Stomach (tissue), 9 donors: ENCODE measurements around the gene SYNC. TPM values are rescaled to one million over a fixed set of nuclear protein-coding genes. Genes with fewer than 3 reads are reported as not detected.

Experiments used
- DNase-seq, 2 donors: peaks; one replicate each; pipeline versions ENCODE4 v3.0.0 to v3.0.0-alpha.2; 2013 to 2019
- H3K27ac ChIP-seq, 5 donors: fragments of 200-600 bp in 4 of 5; sonication (generic) in 4 of 5; one replicate each; pipeline ENCODE4 v1.5.1; 2013 to 2019; ENCODE audit warnings: mild to moderate bottlenecking in 1 of 5, moderate library complexity in 1 of 5
- H3K27me3 ChIP-seq, 3 donors: fragments of 200-600 bp; sonication (generic); one replicate each; pipeline ENCODE4 v1.5.1; 2017 to 2019; ENCODE audit warnings: mixed run types in 1 of 3
- H3K36me3 ChIP-seq, 4 donors: fragments of 200-600 bp; sonication (generic); 1 replicate in 3 of 4; 2 replicates in 1 of 4; pipeline ENCODE4 v1.5.1; 2016 to 2019
- H3K4me1 ChIP-seq, 4 donors: fragments of 200-600 bp; sonication (generic); one replicate each; pipeline ENCODE4 v1.5.1; 2016 to 2019
- H3K4me3 ChIP-seq, 4 donors: fragments of 200-600 bp; sonication (generic) in 3 of 4; one replicate each; pipeline ENCODE4 v1.5.1; 2016 to 2019; ENCODE audit warnings: mild to moderate bottlenecking in 1 of 4
- H3K9me3 ChIP-seq, 4 donors: fragments of 200-600 bp; sonication (generic); one replicate each; pipeline ENCODE4 v1.5.1; 2016 to 2019
- EP300 ChIP-seq: sonication (generic); formaldehyde crosslinking; IDR thresholded peaks from one replicate; pipeline ENCODE4 v1.6.1; 2017; ENCODE audit warnings: antibody characterized with exemption
- POLR2A ChIP-seq, 4 donors: fragments of 450-650 bp; IDR thresholded peaks; one replicate each; pipeline ENCODE4 v1.6.1; 2016; ENCODE audit warnings: antibody characterized with exemption in 4 of 4, control low read depth in 2 of 4, mild to moderate bottlenecking in 1 of 4, moderate library complexity in 1 of 4
- POLR2AphosphoS5 ChIP-seq, 3 donors: sonication (generic); formaldehyde crosslinking; IDR thresholded peaks; one replicate each; pipeline ENCODE4 v1.6.1; 2016; ENCODE audit warnings: antibody characterized with exemption in 3 of 3
- WGBS, 5 donors: extraction: QIAGEN DNeasy Blood & Tissue Kit in 3 of 5; methylation state at CpG; one replicate each; pipeline versions ENCODE4 v1.1.5 to v1.1.7; 2013 to 2018; 5-methylcytosine and 5-hydroxymethylcytosine counted together
- intact Hi-C: fragments of 100-400 bp; cut with DNase I; formaldehyde crosslinking; loops from one replicate; pipeline ENCODE4 v1.15.1; 2023; ENCODE audit warnings: low total_unique reads
- polyA plus RNA-seq, 3 donors: library from polyadenylated mRNA; stranded (reverse); fragments of 200-250 nt; gene quantifications; one replicate each; pipeline ENCODE4 v1.2.3, GENCODE V29; 2013
- total RNA-seq, 5 donors: library from RNA; depleted of rRNA; stranded (reverse); fragments of >200 nt; gene quantifications; one replicate each; pipeline versions ENCODE4 v1.1.0 to v1.2.3, GENCODE V29; 2014 to 2016
- TF ChIP-seq, protein P1 (sequence below), 7 experiments: fragments of 450-650 bp in 4 of 7; fragments of 200-600 bp in 3 of 7; sonication (generic) in 3 of 7; IDR thresholded peaks; one replicate each; pipeline ENCODE4 v1.5.1; 2016 to 2019; ENCODE audit warnings: antibody characterized with exemption in 7 of 7, control low read depth in 2 of 7, mild to moderate bottlenecking in 1 of 7
- donor health status: healthy with polysubstance abuse.
- donor health status: Bipolar disorder and iron deficiency.
- donor health status: healthy.

The SYNC gene
- total and polyA plus RNA-seq, 8 donors: 5.5 to 38.5 (median 14.0) TPM

DNA sequence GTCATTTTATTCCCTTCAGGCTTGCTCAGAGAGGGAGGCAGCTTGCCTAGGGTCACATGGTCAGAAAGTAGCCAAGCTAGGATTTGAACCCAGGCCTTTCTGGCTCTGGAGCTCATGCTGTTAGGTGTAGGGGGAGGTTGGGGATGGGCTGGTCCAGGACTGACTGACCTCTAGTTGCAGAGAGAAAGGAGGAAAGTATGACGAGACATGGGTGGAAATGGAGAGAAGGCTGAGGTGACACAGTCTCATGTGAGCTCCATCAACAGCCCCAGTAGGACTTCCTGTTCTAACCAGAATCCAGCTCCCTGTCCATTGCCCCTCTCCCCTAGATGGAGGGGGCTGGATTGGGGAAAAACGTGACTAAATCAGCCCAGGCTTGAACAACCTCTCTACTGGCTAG is 15.5 kb upstream of the SYNC start:
- DNase-seq: no peak
- Histone ChIP-seq H3K4me1 (peaks cover 6 to 21% (median 13%) of the 10 kb centered on the region in 4 donors), H3K27me3 (no peaks in the 10 kb centered on the region), H3K36me3 (no peaks in the 10 kb centered on the region), H3K27ac (no peak overlapping the region), H3K4me3 (no peak overlapping the region), H3K9me3 (no peaks in the 10 kb centered on the region)
- TF ChIP-seq POLR2AphosphoS5 (IDR thresholded peaks at IDR 0.05) (no peak), POLR2A (IDR thresholded peaks at IDR 0.05) (no peak), EP300 (no peak)
- TF ChIP-seq, protein P1, sequence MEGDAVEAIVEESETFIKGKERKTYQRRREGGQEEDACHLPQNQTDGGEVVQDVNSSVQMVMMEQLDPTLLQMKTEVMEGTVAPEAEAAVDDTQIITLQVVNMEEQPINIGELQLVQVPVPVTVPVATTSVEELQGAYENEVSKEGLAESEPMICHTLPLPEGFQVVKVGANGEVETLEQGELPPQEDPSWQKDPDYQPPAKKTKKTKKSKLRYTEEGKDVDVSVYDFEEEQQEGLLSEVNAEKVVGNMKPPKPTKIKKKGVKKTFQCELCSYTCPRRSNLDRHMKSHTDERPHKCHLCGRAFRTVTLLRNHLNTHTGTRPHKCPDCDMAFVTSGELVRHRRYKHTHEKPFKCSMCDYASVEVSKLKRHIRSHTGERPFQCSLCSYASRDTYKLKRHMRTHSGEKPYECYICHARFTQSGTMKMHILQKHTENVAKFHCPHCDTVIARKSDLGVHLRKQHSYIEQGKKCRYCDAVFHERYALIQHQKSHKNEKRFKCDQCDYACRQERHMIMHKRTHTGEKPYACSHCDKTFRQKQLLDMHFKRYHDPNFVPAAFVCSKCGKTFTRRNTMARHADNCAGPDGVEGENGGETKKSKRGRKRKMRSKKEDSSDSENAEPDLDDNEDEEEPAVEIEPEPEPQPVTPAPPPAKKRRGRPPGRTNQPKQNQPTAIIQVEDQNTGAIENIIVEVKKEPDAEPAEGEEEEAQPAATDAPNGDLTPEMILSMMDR (IDR thresholded peaks at IDR 0.05): no peak
- intact Hi-C loops: no loop called here
- WGBS, 5 donors: 76 to 94% (median 88%) methylated on average over 2 of the region's 2 CpGs

DNA sequence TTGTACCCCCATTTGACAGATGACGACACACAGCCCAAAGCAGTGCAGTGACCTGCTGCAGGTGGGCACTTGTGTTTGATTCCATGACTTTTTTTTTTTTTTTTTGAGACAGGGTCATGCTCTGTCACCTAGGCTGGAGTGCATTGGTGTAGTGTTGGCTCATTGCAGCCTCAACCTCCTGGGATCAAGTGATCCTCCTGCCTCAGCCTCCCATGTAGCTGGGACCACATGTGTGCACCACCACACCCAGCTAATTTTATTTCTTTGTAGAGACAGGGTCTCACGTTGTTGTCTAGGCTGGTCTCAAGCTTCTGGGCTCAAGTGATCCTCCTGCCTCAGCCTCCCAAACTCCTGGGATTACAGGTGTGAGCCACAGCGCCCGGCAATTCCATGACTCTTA is 14.9 kb upstream of the SYNC start:
- H3K27ac ChIP-seq: peak overlapping the region in 1 of 5 donors; percentile 82
- H3K4me1 ChIP-seq: peaks cover 7 to 24% (median 16%) of the 10 kb centered on the region in 4 donors
- no peaks in the 10 kb centered on the region for H3K9me3 ChIP-seq
- TF ChIP-seq, protein P1 (IDR thresholded peaks at IDR 0.05): no peak
- TF ChIP-seq POLR2AphosphoS5 (IDR thresholded peaks at IDR 0.05) (no peak), POLR2A (IDR thresholded peaks at IDR 0.05) (no peak), EP300 (no peak)
- 85 to 94% (median 89%) methylated on average over 2 to 4 of the region's 4 CpGs for WGBS, 5 donors
- DNase-seq: no peak
- no peak overlapping the region for H3K4me3 ChIP-seq
- intact Hi-C loops: no loop called here
- no peaks in the 10 kb centered on the region for H3K36me3 ChIP-seq
- no peaks in the 10 kb centered on the region for H3K27me3 ChIP-seq

DNA sequence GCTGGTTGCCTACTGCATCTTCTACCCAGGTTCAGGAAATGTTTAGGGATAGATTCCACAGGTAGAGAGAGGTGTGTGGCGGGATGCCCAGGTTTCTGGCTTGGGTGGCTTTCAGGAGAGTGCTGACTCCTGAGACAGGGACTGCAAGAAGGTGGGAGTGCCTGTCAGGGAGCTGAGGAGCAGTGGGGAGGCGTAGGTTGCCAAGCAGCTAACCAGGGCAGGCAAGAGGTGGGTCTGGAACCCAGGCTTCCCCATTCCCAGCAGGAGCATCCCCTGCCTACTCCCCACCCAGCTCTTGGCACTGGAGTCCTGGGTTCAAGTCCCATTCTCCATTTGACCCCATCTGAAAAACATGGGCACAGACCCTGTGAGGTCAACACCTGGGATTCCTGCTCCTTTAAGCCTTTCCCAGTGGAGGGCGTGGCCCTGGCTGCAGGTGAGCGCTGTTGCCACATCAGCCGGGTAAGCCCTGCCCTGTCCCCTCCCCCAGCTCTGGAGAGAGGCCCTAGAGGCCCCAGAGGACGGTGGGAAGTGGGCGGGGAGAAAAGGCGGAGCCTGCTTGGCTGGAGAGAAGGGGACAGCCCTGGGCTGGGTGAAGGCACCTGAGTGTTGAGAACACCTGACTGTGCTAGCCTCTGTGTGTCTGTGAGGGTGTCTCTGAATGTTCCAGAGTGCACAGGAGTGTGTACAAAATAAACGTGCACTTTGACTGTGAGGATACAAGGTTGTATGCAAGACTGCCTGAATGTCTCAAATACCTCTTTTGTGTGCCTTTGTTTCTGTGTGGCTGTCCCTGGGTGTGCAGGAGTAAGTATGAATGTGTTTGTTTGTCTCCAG is 14.0 kb upstream of the SYNC start:
- no peaks in the 10 kb centered on the region for H3K36me3 ChIP-seq
- intact Hi-C loops: no loop called here
- TF ChIP-seq EP300 (no peak), POLR2AphosphoS5 (IDR thresholded peaks at IDR 0.05) (peak in 2 of 3 donors; percentile 62 to 91), POLR2A (IDR thresholded peaks at IDR 0.05) (no peak)
- TF ChIP-seq, protein P1 (IDR thresholded peaks at IDR 0.05): peak in 1 of 7 experiments; percentile 38
- H3K9me3 ChIP-seq: no peaks in the 10 kb centered on the region
- H3K27ac ChIP-seq: peak overlapping the region; percentile 77 to 92 (median 85)
- 14 to 21% (median 17%) methylated on average over 6 to 9 of the region's 9 CpGs for WGBS, 5 donors
- peaks cover 15 to 33% (median 22%) of the 10 kb centered on the region in 4 donors for H3K4me1 ChIP-seq
- no peaks in the 10 kb centered on the region for H3K27me3 ChIP-seq
- no peak overlapping the region for H3K4me3 ChIP-seq
- peak; percentile 98 for DNase-seq

DNA sequence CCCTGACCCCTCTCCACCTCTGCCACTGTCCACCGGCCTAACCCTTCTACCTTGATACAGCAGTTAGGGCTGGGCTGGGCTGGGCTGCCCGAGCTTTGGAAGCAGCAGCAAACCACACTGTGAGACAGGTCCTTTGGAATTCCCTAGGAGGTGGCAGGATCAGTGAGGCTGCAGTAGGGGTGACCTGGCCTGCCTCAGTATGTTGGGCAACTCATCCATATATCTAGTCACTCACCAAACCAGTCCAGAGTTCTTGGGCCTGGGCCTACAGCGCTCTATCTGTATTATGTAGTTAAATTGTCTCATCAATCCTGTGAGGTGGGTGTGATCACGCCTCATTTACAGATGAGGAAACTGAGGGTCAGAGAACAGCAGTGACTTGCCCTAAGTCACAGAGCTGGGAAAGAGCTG is 13.3 kb upstream of the SYNC start:
- H3K4me1 ChIP-seq: peaks cover 15 to 33% (median 22%) of the 10 kb centered on the region in 4 donors
- no peaks in the 10 kb centered on the region for H3K27me3 ChIP-seq
- H3K4me3 ChIP-seq: no peak overlapping the region
- intact Hi-C loops: no loop called here
- H3K9me3 ChIP-seq: no peaks in the 10 kb centered on the region
- DNase-seq: no peak
- H3K27ac ChIP-seq: peak overlapping the region; percentile 77 to 92 (median 85)
- WGBS, 5 donors: 60 to 75% (median 70%) methylated on average over 3 to 4 of the region's 4 CpGs
- TF ChIP-seq POLR2AphosphoS5 (IDR thresholded peaks at IDR 0.05): no peak
- TF ChIP-seq POLR2A (IDR thresholded peaks at IDR 0.05): no peak
- TF ChIP-seq, protein P1 (IDR thresholded peaks at IDR 0.05): no peak
- TF ChIP-seq EP300: no peak
- H3K36me3 ChIP-seq: no peaks in the 10 kb centered on the region
